GM19452 (cell line): ENCODE data around the gene MIOX.
A peak's percentile ranks its signal among the peaks of the same experiment; 100 is the strongest.

Source experiments
- ATAC-seq: cut with Tn5 transposase; IDR thresholded peaks from one replicate; pipeline ENCODE4 v1.9.1; 2021; ENCODE audit not compliant: unreplicated experiment

The MIOX gene

GRCh38 chr22:50471962-50472361 lies 14.7 kb upstream of the MIOX start:
- ATAC-seq: no peak

- ATAC-seq: no peak
Measured at GRCh38 chr22:50473088-50473487, 13.6 kb upstream of the MIOX start.

- no peak for ATAC-seq
Measured at GRCh38 chr22:50473855-50474671, 12.6 kb upstream of the MIOX start.

- ATAC-seq: peak; percentile 67
Measured at GRCh38 chr22:50474710-50475651, 11.7 kb upstream of the MIOX start, which contains the start of gene SBF1. Gene SBF1 (minus strand): TSS chr22:50475035. CDS start chr22:50474840, 195 bp downstream.

- ATAC-seq: no peak
Measured at GRCh38 chr22:50475652-50476002, 11.0 kb upstream of the MIOX start.

GRCh38 chr22:50476868-50477267 lies 9.8 kb upstream of the MIOX start:
- ATAC-seq: no peak

GRCh38 chr22:50477923-50478322 lies 8.7 kb upstream of the MIOX start:
- no peak for ATAC-seq

- no peak for ATAC-seq
Measured at GRCh38 chr22:50479721-50480120, 6.9 kb upstream of the MIOX start.

GRCh38 chr22:50481045-50481439 lies 5.6 kb upstream of the MIOX start:
- no peak for ATAC-seq

GRCh38 chr22:50481440-50482106 lies 5.1 kb upstream of the MIOX start, which contains the start of gene ADM2:
Gene ADM2 (plus strand): TSS chr22:50481543. CDS start chr22:50481848, 305 bp downstream.
- ATAC-seq: no peak

- no peak for ATAC-seq
Measured at GRCh38 chr22:50482107-50483074, 4.3 kb upstream of the MIOX start.

- no peak for ATAC-seq
Measured at GRCh38 chr22:50483106-50483505, 3.6 kb upstream of the MIOX start.

GRCh38 chr22:50483556-50483955 lies 3.1 kb upstream of the MIOX start:
- ATAC-seq: no peak

GRCh38 chr22:50483977-50484853 lies 2.4 kb upstream of the MIOX start:
- ATAC-seq: no peak

- no peak for ATAC-seq
Measured at GRCh38 chr22:50485221-50486131, 1.2 kb upstream of the MIOX start.

GRCh38 chr22:50487290-50488005 lies 789 bp downstream of the MIOX start:
- no peak for ATAC-seq

GRCh38 chr22:50488006-50488677 lies 1.5 kb downstream of the MIOX start:
- no peak for ATAC-seq
